Large intestine (tissue), 3 donors: ENCODE results near the gene SMS. TPM values are rescaled to one million over a fixed set of nuclear protein-coding genes. Genes with fewer than 3 reads are reported as not detected.

ENCODE experiments used
- DNase-seq, 2 donors: peaks; one replicate each; pipeline versions ENCODE4 v3.0.0 to v3.0.0-alpha.2; 2013
- H3K27ac ChIP-seq: one replicate; pipeline ENCODE4 v1.5.1; 2013; ENCODE audit warnings: low read length
- H3K27me3 ChIP-seq: 2 replicates; pipeline ENCODE4 v1.6.1; 2013; ENCODE audit warnings: low read length; ENCODE audit not compliant: control insufficient read depth, insufficient read depth
- H3K36me3 ChIP-seq: 2 replicates; pipeline ENCODE4 v1.6.1; 2013; ENCODE audit warnings: low read length; ENCODE audit not compliant: control insufficient read depth, insufficient read depth
- H3K4me1 ChIP-seq: one replicate; pipeline ENCODE4 v1.6.1; 2013; ENCODE audit warnings: low read length; ENCODE audit not compliant: control insufficient read depth, insufficient read depth
- H3K4me3 ChIP-seq: one replicate; pipeline ENCODE4 v1.5.1; 2013; ENCODE audit warnings: low read length
- H3K9me3 ChIP-seq: one replicate; pipeline ENCODE4 v1.6.1; 2013; ENCODE audit warnings: mild to moderate bottlenecking, low read depth, low read length, moderate library complexity; ENCODE audit not compliant: control insufficient read depth
- WGBS: methylation state at CpG from one replicate; pipeline ENCODE4 v1.1.5; 2013; ENCODE audit warnings: low lambda C conversion rate; ENCODE audit not compliant: insufficient coverage; 5-methylcytosine and 5-hydroxymethylcytosine counted together
- polyA plus RNA-seq: library from polyadenylated mRNA; unstranded; fragments of 120-200 nt; gene quantifications from one replicate; pipeline ENCODE4 v1.2.1, GENCODE V29; 2013

Gene SMS
- polyA plus RNA-seq, 1 donor = 87.3 TPM

DNA sequence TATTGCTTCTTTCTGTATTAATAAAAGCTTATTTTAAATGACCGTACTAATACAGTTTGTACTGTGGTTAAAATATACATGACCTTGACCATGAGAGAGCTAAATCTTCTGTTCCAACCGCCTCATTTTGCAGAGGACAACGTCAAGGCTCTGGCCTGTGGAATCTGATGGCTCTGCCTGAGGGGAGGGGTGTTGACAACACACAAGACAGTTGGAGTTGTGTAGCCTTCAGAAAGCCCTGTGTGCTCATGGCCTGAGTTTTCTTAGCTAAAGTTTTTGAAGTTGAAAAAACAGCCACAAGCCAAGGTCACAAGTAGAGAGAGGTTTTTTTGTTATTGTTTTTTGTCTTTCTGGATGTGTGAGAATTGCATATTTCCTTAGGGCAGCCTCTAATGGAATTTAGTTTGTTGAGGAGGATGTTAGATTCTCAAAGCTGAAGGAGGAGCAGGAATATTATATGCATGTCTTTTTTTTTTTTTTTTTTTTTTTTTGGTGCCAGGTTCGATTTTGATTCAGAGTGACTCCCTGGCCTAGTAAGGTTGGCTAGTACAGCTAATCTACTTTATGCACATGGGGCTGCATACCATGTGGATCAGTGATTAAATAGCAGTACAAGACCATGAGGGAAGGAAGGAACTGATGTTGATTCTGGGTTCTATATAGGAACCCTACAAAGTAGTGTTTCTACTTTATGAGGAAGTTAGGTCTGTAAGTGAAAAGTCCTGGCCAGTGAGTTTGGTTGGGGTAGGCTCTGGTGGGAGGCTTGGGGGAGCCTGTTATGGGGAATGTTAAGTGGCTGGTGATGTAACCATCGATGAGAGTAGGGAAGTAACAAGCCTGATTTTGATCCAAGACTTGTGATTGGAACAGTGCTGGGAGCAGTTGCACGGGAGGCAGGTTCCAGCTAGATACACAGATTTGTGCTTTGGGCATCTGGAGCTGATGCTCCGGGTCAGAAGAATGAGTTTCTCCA, 20.3 kb downstream of the SMS start:
- no peaks in the 10 kb centered on the region for H3K9me3 ChIP-seq
- no peak overlapping the region for H3K27ac ChIP-seq
- H3K36me3 ChIP-seq = no peaks in the 10 kb centered on the region
- no peak for DNase-seq
- WGBS = no CpG with 5 or more reads among the region's 7 CpGs
- peaks cover 2% of the 10 kb centered on the region for H3K4me1 ChIP-seq
- no peaks in the 10 kb centered on the region for H3K27me3 ChIP-seq
- H3K4me3 ChIP-seq = no peak overlapping the region

DNA sequence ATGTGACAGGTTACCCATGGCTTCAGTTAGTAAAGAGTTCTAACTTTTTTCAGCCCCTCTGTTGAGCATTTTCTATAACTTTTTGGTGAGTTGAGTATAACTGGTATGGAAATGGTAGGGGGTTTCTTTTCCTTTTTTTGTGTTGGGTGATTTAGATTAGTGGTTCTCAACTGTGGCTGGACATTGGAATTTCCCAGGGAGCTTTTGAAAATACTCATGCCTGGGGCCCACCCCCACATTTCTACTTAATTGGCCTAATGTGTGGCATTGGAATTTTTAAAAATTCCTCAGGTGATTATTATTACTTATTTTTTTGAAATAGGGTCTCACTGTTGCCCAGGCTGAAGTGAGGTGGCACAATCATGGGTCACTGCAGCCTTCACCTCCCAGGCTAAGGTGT, 21.9 kb downstream of the SMS start:
- H3K4me1 ChIP-seq = peaks cover 2% of the 10 kb centered on the region
- no peak overlapping the region for H3K27ac ChIP-seq
- no peak overlapping the region for H3K4me3 ChIP-seq
- H3K36me3 ChIP-seq = peaks cover 2% of the 10 kb centered on the region
- no peaks in the 10 kb centered on the region for H3K9me3 ChIP-seq
- no peak for DNase-seq
- no peaks in the 10 kb centered on the region for H3K27me3 ChIP-seq

DNA sequence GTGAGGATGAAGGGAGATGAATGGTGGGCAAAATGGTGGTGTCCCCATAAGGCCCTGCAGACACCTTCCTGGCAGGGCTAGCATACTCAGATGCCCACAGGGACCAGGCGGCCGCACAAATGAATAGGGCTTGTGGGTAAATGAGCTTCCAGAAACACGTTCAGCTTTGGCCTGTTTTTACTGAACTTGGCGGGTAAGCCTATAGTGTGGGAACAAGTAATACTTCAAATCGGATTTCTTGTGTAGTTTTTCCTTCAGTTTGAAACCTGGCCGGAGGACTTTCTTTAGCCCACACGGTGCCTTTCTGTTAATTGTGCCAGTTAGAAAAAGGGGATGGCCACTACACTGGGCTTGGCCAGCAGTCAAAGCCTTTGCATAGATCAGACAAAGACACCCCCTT, 22.8 kb downstream of the SMS start:
- DNase-seq = no peak
- Histone ChIP-seq H3K36me3 (peaks cover 11% of the 10 kb centered on the region), H3K4me3 (no peak overlapping the region), H3K27me3 (no peaks in the 10 kb centered on the region), H3K9me3 (no peaks in the 10 kb centered on the region), H3K27ac (no peak overlapping the region), H3K4me1 (peaks cover 2% of the 10 kb centered on the region)
- WGBS = no CpG with 5 or more reads among the region's 7 CpGs

DNA sequence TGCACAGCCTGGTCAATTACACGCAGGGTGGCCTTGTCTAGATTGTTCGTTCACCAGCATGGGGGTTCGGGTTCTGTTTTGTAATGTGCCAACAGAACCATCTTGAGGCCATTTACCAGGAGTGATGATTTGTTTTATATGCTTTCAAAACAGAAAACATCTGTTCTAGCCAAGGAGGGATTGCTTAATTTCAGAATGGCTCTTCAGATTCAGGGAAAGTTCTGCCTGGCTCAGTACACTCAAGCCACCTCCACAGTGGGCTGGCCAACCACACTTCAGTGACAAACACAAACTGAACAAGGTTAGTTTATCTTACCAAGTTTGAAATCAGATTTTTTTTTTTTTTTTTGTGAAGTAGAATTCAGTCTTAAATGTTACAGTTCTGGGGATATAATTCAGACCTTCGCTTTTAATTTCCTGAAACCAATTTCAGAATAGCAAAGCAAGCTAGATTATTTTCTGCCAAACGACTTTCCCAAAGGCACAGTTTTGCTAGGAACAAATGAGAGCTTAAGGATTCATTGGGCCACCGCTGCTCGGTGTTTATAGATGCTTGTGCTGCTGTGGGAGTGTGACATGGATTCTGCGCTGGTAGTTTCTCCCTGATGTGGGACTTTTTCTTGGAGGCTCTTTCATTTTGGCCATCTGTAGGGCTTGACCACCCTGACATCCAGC, 23.4 kb downstream of the SMS start:
- Histone ChIP-seq H3K27me3 (no peaks in the 10 kb centered on the region), H3K9me3 (no peaks in the 10 kb centered on the region), H3K4me3 (no peak overlapping the region), H3K4me1 (peaks cover 2% of the 10 kb centered on the region), H3K27ac (no peak overlapping the region), H3K36me3 (peaks cover 11% of the 10 kb centered on the region)
- WGBS = no CpG with 5 or more reads among the region's 8 CpGs
- DNase-seq = no peak

DNA sequence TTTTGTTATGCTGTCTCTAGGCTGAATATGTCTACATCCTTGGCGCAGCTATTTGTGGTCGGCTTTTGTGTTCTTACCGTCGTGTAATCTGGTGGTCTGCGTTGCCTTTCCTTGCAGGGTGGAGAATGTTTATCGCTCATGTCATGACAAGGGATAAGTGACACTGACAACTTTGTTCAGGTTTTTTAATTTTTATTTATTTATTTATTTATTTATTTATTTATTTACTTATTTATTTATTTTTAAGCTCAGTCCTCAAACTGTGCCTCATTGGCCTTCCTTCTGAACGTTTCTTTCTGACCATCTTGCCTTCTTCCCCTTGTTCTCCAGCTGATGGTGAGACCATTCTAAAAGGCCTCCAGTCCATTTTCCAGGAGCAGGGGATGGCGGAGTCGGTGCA, 26.4 kb downstream of the SMS start:
- no peak overlapping the region for H3K4me3 ChIP-seq
- peaks cover 20% of the 10 kb centered on the region for H3K36me3 ChIP-seq
- no peak for DNase-seq
- no CpG with 5 or more reads among the region's 9 CpGs for WGBS
- no peaks in the 10 kb centered on the region for H3K9me3 ChIP-seq
- H3K27me3 ChIP-seq = no peaks in the 10 kb centered on the region
- H3K27ac ChIP-seq = no peak overlapping the region
- peaks cover under 1% of the 10 kb centered on the region for H3K4me1 ChIP-seq

DNA sequence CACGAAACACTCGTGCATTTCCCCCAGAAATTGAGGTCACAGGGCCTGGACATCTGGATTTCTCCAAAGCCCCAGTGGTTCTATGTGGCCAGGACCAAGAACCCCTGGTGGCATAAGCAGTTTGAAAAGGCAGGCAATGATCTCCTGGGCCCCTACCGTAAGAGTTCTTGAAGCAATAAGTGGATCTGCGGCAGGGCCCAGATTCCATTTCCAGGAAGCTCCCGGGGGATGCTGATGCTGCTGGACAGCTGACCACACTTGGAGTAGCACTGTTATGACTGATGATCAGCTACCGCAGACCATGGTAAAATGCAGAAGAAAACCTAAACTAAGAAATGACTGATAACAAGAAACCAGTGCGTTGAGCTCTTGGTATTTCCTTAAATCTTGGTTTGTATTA, 27.8 kb downstream of the SMS start:
- Histone ChIP-seq H3K4me3 (no peak overlapping the region), H3K27ac (no peak overlapping the region), H3K9me3 (no peaks in the 10 kb centered on the region), H3K36me3 (peaks cover 20% of the 10 kb centered on the region), H3K4me1 (peaks cover 15% of the 10 kb centered on the region), H3K27me3 (no peaks in the 10 kb centered on the region)
- DNase-seq = no peak
- WGBS = 80% methylated on average over 1 of the region's 7 CpGs

DNA sequence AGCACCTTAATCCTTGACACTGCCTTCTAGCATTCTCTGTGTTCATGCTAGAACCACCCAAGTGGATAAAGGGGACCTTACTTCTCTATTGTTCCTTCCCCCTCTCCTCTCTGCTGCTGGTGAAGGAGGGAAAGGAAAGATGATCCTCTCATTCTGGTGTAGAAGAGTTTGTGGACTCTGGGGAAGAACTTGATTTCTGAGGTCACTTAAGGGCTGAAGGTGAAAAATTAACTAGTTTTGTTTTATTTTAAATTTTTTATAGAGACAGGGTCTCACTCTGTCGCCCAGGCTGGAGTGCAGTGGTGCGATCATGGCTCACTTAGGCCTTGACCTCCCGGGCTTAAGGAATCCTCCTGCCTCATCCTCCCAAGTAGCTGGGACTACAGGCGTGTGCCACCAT, 29.8 kb downstream of the SMS start:
- DNase-seq = no peak
- WGBS = no CpG with 5 or more reads among the region's 4 CpGs
- H3K36me3 ChIP-seq = peaks cover 20% of the 10 kb centered on the region
- H3K4me1 ChIP-seq = peaks cover 30% of the 10 kb centered on the region
- H3K9me3 ChIP-seq = no peaks in the 10 kb centered on the region
- H3K4me3 ChIP-seq = no peak overlapping the region
- H3K27me3 ChIP-seq = no peaks in the 10 kb centered on the region
- H3K27ac ChIP-seq = no peak overlapping the region

DNA sequence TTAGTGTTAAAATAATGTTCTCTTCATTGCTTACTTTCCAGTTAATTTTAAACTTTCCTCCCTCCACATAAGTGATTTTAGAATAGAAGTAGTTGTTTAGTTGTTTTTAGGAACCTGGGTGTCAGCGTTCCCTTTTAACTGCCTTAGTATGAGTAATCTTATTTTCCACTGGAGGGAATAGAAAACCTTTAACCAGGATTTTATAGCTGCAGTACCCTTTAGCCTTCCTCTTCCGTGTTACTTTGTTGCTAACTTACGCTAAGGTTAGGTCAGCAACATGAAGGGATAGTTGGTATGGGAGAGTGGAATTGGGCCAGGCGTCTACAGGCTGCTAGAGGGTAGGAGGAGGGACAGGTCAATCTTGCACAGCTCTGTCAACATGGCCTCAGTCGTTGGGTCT, 31.5 kb downstream of the SMS start:
- WGBS = no CpG with 5 or more reads among the region's 5 CpGs
- DNase-seq = no peak
- Histone ChIP-seq H3K4me3 (no peak overlapping the region), H3K27ac (peak overlapping the region; percentile 40), H3K27me3 (no peaks in the 10 kb centered on the region), H3K36me3 (peaks cover 24% of the 10 kb centered on the region), H3K4me1 (peaks cover 35% of the 10 kb centered on the region), H3K9me3 (no peaks in the 10 kb centered on the region)

DNA sequence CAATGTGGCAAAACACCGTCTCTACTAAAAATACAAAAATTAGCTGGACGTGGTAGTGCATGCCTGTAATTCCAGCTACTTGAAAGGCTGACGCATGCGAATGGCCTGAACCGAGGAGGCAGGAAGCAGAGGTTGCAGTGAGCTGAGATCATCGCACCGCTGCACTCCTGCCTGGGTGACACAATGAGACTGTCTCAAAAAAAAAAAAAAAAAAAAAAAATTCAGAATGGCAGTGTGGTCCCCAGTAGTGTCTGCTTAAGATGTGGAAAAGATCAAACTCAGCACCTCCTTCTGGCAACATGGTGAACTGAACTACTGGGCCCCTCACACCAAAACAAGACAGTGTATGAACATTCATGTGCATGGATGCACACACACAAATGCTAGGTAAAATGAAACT, 32.2 kb downstream of the SMS start:
- Histone ChIP-seq H3K4me1 (peaks cover 35% of the 10 kb centered on the region), H3K9me3 (no peaks in the 10 kb centered on the region), H3K4me3 (no peak overlapping the region), H3K36me3 (peaks cover 18% of the 10 kb centered on the region), H3K27ac (peak overlapping the region; percentile 81), H3K27me3 (no peaks in the 10 kb centered on the region)
- no peak for DNase-seq
- WGBS = no CpG with 5 or more reads among the region's 7 CpGs

DNA sequence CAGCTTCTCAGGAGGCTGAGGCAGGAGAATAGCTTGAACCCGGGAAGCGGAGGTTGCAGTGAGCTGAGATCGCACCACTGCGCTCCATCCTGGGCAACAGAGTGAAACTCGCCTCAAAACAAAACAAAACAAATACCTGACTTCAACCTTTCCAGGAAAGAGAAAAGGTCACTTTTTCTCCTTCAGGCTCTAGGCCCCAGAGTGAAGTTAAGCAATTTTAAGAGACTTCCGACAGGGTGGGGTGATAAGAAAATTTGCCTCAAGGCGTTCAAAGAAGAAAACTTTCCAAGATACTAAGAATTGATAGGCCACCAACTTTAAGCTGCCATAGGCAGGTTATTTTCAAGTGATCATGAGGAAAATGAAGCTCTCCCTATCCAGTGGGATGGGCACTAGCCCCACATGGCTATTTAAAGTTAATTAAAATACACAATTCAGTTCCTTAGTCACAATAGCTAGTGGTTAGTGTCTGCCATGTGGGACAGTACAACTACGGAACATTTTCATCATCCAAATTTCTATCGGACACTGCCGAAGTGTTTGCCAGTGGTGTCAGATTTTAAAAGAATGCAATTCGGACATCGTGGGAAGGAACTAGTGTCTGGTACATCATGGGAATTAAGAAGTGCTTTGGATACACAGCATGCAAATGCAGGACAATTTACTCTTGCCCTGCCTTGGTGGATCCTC, 33.0 kb downstream of the SMS start:
- peak in 1 of 2 donors; percentile 44 for DNase-seq
- Histone ChIP-seq H3K9me3 (no peaks in the 10 kb centered on the region), H3K4me3 (no peak overlapping the region), H3K27me3 (no peaks in the 10 kb centered on the region), H3K36me3 (peaks cover 20% of the 10 kb centered on the region), H3K27ac (peak overlapping the region; percentile 81), H3K4me1 (peaks cover 35% of the 10 kb centered on the region)
- WGBS = no CpG with 5 or more reads among the region's 12 CpGs
